ENCODE data around the gene DGKH.

DNA sequence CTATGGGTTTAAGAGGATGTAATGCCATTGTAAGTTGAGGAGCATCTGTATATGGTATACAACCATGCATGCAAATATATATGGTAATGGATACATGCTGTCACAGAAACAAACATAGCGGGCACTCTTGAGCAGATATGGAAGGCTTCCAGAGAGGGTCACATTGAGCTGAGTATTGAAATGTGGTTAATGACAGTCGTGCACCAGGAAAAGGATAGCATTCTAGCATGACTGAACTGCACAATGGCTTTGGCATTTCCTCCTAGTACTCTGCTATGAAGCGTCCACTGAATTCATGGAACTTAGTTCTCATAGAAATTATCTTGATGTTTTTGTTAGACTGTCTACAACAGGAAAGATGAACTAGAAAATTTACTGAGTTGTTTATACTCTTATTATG, 25.2 kb downstream of the DGKH start:
- TF ChIP-seq, protein P1, sequence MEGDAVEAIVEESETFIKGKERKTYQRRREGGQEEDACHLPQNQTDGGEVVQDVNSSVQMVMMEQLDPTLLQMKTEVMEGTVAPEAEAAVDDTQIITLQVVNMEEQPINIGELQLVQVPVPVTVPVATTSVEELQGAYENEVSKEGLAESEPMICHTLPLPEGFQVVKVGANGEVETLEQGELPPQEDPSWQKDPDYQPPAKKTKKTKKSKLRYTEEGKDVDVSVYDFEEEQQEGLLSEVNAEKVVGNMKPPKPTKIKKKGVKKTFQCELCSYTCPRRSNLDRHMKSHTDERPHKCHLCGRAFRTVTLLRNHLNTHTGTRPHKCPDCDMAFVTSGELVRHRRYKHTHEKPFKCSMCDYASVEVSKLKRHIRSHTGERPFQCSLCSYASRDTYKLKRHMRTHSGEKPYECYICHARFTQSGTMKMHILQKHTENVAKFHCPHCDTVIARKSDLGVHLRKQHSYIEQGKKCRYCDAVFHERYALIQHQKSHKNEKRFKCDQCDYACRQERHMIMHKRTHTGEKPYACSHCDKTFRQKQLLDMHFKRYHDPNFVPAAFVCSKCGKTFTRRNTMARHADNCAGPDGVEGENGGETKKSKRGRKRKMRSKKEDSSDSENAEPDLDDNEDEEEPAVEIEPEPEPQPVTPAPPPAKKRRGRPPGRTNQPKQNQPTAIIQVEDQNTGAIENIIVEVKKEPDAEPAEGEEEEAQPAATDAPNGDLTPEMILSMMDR (IDR thresholded peaks at IDR 0.05) = no peak
- TF ChIP-seq POLR2AphosphoS5 (IDR thresholded peaks at IDR 0.05; ENCODE audit: low read depth, low read length) (no peak), SIN3A (IDR thresholded peaks at IDR 0.05; ENCODE audit: borderline replicate concordance, insufficient read depth, low read depth, low read length) (no peak), TCF7L2 (IDR thresholded peaks at IDR 0.05; ENCODE audit: low read depth, low read length) (no peak)
- TF ChIP-seq, protein P2, sequence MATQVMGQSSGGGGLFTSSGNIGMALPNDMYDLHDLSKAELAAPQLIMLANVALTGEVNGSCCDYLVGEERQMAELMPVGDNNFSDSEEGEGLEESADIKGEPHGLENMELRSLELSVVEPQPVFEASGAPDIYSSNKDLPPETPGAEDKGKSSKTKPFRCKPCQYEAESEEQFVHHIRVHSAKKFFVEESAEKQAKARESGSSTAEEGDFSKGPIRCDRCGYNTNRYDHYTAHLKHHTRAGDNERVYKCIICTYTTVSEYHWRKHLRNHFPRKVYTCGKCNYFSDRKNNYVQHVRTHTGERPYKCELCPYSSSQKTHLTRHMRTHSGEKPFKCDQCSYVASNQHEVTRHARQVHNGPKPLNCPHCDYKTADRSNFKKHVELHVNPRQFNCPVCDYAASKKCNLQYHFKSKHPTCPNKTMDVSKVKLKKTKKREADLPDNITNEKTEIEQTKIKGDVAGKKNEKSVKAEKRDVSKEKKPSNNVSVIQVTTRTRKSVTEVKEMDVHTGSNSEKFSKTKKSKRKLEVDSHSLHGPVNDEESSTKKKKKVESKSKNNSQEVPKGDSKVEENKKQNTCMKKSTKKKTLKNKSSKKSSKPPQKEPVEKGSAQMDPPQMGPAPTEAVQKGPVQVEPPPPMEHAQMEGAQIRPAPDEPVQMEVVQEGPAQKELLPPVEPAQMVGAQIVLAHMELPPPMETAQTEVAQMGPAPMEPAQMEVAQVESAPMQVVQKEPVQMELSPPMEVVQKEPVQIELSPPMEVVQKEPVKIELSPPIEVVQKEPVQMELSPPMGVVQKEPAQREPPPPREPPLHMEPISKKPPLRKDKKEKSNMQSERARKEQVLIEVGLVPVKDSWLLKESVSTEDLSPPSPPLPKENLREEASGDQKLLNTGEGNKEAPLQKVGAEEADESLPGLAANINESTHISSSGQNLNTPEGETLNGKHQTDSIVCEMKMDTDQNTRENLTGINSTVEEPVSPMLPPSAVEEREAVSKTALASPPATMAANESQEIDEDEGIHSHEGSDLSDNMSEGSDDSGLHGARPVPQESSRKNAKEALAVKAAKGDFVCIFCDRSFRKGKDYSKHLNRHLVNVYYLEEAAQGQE (IDR thresholded peaks at IDR 0.05; ENCODE audit: insufficient read depth in 1 of 2, low read depth in 2 of 2, low read length in 1 of 2) = no peak
